DMS 273 (cell line): ENCODE results near the gene PSENEN.
"Not testable (repeated sequence)": the region's sequence is repeated elsewhere in the genome, so short reads cannot be mapped to it uniquely, and the experiment has no call there.

Source experiments
- DNase-seq: peaks from one replicate; lab custom pipeline; 2025; ENCODE audit not compliant: unreplicated experiment; lab: John Stamatoyannopoulos, UW

Gene PSENEN

DNA sequence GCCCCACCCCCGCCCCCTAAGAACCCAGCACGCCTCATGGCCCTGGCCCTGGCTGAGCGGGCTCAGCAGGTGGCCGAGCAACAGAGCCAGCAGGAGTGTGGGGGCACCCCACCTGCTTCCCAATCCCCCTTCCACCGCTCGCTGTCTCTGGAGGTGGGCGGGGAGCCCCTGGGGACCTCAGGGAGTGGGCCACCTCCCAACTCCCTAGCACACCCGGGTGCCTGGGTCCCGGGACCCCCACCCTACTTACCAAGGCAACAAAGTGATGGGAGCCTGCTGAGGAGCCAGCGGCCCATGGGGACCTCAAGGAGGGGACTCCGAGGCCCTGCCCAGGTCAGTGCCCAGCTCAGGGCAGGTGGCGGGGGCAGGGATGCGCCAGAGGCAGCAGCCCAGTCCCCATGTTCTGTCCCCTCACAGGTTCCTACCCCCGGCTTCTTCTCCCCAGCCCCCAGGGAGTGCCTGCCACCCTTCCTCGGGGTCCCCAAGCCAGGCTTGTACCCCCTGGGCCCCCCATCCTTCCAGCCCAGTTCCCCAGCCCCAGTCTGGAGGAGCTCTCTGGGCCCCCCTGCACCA is 41.9 kb downstream of the PSENEN start:
- DNase-seq: no peak

DNA sequence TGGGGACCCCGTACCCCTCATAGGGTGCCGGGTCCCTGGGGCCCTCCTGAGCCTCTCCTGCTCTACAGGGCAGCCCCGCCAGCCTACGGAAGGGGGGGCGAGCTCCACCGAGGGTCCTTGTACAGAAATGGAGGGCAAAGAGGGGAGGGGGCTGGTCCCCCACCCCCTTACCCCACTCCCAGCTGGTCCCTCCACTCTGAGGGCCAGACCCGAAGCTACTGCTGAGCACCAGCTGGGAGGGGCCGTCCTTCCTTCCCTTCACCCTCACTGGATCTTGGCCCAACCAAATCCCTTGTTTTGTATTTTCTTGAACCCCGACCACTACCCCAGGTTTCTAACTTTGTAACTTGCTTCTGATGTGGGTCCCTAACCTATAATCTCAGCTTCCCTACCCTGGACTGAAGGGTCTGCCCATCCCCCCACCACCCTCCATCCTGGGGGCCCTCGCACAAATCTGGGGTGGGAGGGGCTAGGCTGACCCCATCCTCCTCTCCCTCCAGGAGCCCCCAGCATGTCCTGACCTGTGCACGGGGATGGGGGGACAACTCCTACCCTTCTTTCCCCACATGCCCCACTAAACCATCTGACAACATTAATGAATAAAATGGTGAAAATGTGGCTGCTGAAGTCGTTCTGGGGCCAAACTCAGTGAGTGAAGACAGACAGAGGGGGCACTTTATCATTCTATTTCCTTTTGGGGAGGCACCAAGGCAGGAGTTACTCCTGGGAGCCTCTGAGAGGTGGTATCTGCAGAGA is 42.9 kb downstream of the PSENEN start:
- DNase-seq: no peak

DNA sequence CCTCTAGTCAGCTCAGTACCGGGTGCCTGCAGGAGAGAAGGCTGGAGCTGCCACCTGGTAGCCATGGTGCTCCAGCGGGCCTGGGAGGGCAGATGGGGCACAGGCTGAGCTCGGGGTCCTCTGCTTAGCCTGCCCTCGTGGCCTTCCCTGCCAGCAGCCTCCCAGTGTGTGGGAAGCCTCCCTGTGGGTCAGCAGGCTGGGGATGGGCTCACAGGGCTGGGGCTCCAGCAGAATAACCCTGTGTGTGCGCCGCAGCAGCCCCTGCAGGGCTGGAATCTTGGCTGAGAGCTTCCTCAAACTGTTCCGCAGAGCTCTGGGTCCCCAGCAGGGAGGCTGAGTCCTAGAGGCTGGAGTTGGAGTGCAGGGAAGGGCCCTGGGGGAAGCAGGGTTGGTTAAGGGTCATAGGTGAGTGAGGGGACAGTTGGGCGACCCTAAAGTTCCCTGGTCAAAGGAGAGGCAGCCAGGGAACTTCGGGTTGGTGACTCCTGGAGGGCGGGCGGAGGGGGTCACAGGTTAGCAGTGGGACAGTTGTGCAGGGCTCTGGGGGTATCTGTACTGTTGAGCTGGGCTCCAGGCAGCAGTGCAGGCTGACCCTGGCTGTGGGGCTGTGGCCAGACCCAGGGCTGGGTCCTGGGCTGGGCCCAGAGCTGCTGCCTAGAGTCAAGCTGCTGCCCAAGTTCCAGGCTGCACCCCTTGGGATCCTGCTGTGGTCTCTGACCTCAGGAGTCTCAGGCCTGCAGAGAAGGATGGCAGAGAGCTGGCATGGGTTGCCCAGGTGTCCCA is 43.9 kb downstream of the PSENEN start:
- DNase-seq: no peak

DNA sequence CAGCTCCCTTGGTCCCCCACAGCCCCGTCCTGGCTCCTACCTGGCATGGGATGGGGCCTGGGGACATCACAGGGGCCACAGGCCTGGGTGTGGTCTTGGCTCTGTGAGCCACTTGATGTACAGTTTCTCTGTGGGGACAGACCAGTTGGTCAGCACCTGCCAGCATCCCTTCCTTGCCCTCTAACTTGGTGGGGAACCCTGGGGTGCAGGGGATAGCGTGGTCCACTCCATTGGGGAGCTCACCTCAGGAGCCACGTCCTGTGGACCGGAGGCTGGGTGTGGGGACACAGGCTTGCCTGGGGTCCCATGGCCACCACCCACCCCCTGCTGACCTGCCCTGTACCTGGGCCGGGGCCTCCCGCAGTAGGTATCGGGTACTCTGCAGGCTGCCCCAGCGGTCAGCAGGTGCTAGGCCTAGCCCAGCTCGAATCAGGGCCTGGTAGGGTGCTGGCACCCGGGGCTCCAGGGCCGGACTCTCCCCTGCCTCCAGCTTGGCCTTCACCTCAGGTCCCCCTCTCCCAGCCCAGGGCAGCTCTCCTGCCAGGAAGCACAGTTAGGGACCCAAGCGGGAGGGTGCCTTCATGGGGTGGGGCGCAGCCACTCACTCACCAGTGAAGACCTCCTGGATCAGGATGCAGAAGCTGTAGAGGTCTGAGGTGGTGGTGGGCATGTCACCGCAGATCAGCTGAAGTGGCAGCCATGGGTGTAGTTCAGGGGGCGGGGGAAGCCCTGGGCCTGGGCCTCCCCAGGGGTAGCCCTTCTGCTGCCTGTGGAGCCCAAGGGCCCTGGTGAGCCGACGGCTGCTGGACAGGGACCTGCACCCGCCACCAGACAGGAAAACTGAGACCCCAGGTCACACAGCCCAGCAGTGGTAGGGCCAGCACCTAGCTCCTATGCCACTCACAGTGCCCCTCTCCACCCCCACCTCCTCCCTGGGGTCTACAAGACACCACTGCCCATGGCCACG is 44.8 kb downstream of the PSENEN start:
- DNase-seq: no peak

DNA sequence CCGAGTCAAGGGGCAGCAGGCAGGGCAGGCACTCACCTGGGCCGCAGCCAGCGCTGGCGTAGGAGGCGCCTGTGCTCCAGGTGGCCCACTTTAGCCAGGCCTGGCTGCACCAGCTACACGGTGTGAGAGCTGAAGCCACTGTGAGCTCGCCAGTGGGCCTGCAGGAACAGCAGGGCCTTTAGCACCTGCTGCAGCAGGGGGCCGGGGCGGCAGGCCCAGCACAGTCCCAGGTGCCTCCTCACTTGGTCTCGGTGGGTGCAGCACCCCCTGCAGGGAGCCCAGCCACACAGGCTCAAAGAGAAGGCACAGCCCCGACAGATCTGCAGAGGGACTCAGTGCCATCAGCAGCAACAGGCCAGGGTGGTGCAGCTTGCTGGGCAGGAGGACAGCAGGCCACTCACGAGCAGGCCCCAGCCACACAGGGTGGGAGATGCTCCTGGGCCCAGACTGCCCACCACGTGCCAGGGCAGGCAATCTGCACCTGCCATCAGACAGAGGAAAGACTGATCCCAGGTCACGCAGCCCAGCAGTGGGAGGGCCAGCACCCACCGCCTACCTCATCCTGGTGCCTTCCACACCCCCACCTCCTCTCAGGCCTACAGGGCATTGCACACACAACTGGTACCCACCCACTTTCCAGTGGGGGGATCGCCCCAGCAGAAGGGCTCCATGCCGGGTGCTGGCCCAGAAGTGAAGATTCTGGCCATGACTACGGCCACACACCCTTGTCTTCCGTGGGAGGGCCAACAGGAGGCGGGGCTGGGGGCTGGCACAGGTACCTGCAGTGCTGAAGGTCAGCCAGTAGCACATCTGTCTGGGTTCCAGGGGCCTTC is 45.7 kb downstream of the PSENEN start:
- DNase-seq: no peak

DNA sequence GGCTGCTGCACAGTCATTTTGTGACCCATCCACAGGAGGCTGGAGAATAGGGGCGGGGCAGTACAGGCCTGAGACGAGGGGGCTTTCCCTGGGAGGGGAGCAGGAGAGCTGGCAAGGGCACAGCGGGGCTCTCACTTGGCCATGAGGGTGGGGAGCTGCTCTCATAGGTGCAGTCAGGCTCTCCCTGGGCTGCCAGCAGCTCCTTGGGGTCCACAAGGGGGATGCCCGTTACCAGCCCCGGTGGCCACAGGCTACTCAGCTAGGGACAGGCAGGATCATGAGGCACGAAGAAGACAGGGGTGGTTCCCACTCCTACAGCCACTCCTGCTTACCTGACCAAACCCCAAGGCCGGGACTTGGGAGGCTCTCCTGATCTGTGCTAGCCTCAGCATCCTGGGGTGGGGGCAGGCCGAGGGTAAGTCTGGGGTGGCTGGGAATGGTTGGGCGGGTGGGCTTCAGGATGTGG is 46.4 kb downstream of the PSENEN start:
- no peak for DNase-seq

DNA sequence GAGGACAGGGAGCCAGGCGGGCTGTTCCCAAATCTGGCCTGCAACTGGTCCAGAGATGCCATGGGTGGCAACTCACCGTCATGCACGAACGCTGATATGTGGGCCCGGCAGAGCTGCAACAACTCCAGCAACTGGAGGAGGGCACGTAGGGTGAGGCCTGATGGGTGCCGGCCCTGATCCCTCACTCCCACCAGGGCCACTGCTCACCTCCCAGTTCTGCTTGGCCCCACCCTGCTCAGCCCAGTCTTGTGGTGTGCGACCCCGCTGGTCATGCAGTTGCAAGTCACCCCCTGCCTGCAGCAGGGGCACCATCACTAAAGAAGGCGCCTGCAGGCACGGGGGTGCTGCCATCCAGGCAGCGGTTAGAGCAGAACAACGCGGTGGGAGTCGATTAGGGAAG is 46.9 kb downstream of the PSENEN start:
- DNase-seq: no peak

DNA sequence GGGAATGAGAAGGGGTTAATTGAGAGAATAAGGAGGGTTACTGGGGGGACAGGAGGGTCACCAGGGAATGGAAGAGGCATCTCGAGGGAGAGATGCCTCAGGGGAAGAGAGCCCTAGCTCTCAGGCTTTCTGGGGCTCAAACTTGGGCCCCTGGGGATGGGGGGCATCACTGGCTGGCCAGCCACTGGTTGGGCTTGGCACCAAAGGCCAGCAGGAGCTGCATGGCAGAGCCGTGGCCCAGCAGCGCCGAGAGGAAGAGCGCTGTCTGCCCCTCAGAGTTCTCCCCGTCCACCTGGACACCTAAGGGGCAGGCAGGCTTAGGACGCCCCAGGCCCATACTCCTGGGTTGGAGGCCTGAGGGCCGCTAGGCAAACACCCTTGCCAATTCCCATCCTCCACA is 47.4 kb downstream of the PSENEN start:
- DNase-seq: no peak

DNA sequence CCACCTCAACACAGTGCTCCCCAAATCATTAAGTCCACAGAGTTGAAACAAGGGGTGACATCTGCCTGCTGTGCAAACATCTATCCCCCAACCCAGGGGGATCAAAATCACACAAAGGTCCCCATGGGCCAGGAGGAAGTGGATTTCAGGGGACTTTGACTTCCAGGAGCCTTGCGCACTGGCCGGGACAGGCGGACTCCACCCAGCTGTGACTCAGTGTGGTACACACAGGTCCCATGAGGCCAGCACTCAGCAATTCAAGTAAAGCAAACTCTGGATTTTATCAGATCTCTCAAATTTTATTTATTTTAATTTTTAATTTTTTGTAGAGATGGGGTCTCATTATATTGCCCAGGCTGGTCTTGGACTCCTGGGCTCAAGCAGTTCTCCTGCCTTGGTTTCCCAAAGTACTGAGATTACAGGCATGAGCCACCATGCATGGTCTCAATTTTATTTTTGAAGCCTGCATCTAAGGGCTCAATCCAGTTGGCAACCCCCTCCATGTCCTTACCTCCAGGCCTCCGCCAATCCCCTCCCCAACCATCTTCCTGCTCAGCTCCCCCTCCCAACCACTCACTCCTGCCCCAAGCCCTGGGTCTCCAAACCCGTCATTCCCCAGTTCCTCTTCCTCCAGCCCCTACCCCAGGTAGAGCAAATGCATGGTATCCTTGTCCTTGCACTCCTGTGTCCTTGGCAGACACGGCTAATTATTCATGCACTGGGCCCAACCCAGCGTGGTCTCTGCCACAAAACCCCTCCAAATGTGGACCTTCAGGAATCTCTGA is 48.1 kb downstream of the PSENEN start:
- DNase-seq: no peak

DNA sequence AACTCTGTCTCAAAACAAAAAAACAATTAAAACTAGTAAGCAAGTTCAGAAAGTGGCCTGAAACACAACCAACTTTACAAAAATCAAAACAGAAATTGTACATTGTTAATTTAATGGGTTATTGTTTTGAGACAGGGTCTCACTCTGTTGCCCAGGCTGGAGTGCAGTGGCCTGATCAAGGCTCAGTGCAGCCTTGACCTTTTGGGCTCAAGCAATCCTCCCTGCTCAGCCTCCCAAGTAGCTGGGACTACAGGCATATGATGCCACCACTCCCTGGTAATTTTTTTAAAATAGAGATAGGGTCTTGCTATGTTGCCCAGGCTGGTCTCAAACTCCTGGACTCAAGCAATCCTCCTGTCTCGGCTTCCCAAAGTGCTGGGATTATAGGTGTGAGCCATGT is 50.1 kb downstream of the PSENEN start:
- DNase-seq: not testable (repeated sequence)
